ENCODE data around the gene PTPRG. TPM values are rescaled to one million over a fixed set of nuclear protein-coding genes. Genes with fewer than 3 reads are reported as not detected.

PTPRG gene
- total and polyA plus RNA-seq, 2 of the 13 experiments (the other 11 are each of a cell fraction or from before 2014, with no cell fraction given): 8.0 to 25.3 TPM

DNA sequence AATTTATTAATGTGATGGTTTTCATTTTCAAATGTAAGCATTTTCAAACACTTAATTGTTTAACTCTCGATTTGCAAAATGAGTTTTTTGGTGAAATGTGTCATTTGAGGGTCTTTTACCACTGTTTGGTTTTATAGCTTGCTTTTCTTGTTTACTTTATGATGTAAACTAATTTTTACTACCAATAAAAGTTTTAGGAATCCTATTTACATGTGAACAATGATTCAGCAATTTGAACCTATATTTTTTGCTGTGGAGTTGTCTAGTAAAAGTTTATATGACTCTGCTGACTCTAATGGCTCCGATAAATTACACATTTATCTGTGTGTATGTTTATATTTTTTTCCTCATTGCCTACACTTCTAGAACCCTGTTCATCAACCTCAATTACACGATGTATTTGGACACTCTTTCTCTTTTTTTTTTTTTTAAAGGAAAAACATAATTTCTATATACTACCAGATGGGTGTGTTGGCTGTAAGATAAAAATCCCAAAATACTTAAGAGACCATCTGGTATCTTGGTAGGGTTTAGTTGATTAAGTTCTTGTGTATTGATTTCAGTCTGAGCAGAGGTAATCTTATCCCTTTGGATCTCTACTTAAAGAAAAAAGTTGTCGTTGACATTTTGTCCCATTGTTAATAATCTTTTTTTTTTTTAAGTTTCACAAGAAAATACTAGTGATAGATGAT, 89.5 kb downstream of the PTPRG start (continued):
- TF ChIP-seq, protein P1, sequence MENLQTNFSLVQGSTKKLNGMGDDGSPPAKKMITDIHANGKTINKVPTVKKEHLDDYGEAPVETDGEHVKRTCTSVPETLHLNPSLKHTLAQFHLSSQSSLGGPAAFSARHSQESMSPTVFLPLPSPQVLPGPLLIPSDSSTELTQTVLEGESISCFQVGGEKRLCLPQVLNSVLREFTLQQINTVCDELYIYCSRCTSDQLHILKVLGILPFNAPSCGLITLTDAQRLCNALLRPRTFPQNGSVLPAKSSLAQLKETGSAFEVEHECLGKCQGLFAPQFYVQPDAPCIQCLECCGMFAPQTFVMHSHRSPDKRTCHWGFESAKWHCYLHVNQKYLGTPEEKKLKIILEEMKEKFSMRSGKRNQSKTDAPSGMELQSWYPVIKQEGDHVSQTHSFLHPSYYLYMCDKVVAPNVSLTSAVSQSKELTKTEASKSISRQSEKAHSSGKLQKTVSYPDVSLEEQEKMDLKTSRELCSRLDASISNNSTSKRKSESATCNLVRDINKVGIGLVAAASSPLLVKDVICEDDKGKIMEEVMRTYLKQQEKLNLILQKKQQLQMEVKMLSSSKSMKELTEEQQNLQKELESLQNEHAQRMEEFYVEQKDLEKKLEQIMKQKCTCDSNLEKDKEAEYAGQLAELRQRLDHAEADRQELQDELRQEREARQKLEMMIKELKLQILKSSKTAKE (CRISPR knock-in tag; IDR thresholded peaks at IDR 0.05; ENCODE audit: borderline replicate concordance): no peak
- no peak for TF ChIP-seq ZFAT (CRISPR knock-in tag; conservative IDR thresholded peaks at IDR 0.05)
- TF ChIP-seq ZC3H4 (CRISPR knock-in tag; IDR thresholded peaks at IDR 0.05; ENCODE audit: borderline replicate concordance): no peak
- TF ChIP-seq KLF16 (CRISPR knock-in tag; IDR thresholded peaks at IDR 0.05): no peak
- no peak for TF ChIP-seq RXRB (CRISPR knock-in tag; IDR thresholded peaks at IDR 0.05; ENCODE audit: borderline replicate concordance)
- TF ChIP-seq, protein P2, sequence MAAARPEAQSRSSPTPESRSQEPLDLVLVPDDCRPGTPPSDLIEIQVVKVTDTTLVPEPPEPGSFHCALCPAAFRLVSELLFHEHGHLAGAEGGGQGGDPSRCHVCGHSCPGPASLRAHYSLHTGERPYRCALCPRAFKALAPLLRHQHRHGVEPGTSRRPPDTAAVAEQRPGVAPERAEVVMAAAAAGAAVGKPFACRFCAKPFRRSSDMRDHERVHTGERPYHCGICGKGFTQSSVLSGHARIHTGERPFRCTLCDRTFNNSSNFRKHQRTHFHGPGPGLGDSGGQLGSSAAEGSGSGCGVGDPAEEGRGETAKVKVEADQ (CRISPR knock-in tag; IDR thresholded peaks at IDR 0.05; ENCODE audit: borderline replicate concordance): no peak

DNA sequence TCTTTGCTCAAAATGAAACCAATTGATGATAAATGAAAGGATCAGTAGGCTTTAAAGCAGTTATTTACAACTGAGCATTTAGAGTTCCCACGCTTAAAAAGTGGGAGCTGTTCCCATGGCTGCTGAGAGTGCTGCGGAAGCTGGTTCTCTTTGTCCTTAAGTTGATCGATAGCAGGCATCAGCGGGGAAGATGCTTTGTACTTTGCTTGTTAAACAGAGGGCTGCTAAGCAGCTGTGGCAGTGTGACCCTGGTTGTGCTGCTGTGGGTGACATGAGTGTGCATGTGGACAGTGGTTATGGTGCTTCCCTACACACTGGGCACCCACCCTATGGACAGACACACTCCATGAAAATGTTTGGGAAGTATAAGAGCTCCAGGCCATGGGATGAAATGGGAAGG, 96.3 kb downstream of the PTPRG start:
- POLR2A ChIA-PET: no interaction called here
- CTCF ChIA-PET (ENCODE audit: low intra/inter-chr PET ratio, low total read pairs): no interaction called here
- no peak overlapping the region for H3K9ac ChIP-seq (ENCODE audit: insufficient read depth, low read depth, low read length)
- intact Hi-C loops (cut with micrococcal nuclease; ENCODE audit: unreplicated experiment) (no loop called here), in situ Hi-C loops (cut with HindIII; ENCODE audit: extremely low pct_ligation_motif_present, low pct_unique_long_range_greater_than_20kb) (no loop called here)
- H3K27me3 ChIP-seq (ENCODE audit: control insufficient read depth in 1 of 2, insufficient read depth in 2 of 2, low read length in 2 of 2): no peaks in the 10 kb centered on the region
- H2AFZ ChIP-seq (ENCODE audit: low read length): no peak overlapping the region
- WGBS (ENCODE audit: low lambda C conversion rate): 70% methylated on average over 4 of the region's 4 CpGs
- no peak overlapping the region for H3K27ac ChIP-seq (ENCODE audit: extremely low read length, insufficient read depth, low read length)
- H3K4me1 ChIP-seq (ENCODE audit: insufficient read depth, low read length): no peaks in the 10 kb centered on the region
- FAIRE-seq: no peak
- BruUV-seq (replicated peaks): no TSS peak
- no peaks in the 10 kb centered on the region for H4K20me1 ChIP-seq (ENCODE audit: insufficient read depth, low read length)
- ATAC-seq: no peak
- TF ChIP-seq ZSCAN20 (CRISPR knock-in tag; IDR thresholded peaks at IDR 0.05; ENCODE audit: borderline replicate concordance) (no peak), RBM39 (IDR thresholded peaks at IDR 0.05; ENCODE audit: low read depth, low read length, poor library complexity, severe bottlenecking) (no peak), REL (CRISPR knock-in tag; conservative IDR thresholded peaks at IDR 0.05) (no peak), KLF11 (CRISPR knock-in tag; IDR thresholded peaks at IDR 0.05) (no peak), BRD4 (CRISPR knock-in tag; IDR thresholded peaks at IDR 0.05) (no peak), MIER2 (CRISPR knock-in tag; IDR thresholded peaks at IDR 0.05) (no peak), HNRNPLL (IDR thresholded peaks at IDR 0.05; ENCODE audit: low read depth, low read length, poor library complexity, severe bottlenecking) (no peak)
- no peak for DNase-seq (ENCODE audit: low spot score)
- no peak overlapping the region for H3K4me3 ChIP-seq (replicated peaks in 1 of 3; ENCODE audit: insufficient read depth in 1 of 3, low read depth in 2 of 3, low read length in 3 of 3)
- H3K9me3 ChIP-seq (ENCODE audit: low read length): no peaks in the 10 kb centered on the region
- H3K79me2 ChIP-seq (ENCODE audit: insufficient read depth, low read length): peaks cover 22% of the 10 kb centered on the region
- no peaks in the 10 kb centered on the region; a peak in 1 of 5 replicates for H3K36me3 ChIP-seq (replicated peaks in 1 of 2; ENCODE audit: control insufficient read depth in 1 of 2, insufficient read depth in 2 of 2, low read length in 2 of 2)
- H3K4me2 ChIP-seq (ENCODE audit: low read depth, low read length): no peak overlapping the region

Measured in HepG2 (cell line).